ENCODE data around the gene RNF220. TPM values are rescaled to one million over a fixed set of nuclear protein-coding genes. Genes with fewer than 3 reads are reported as not detected.
"Not testable (repeated sequence)": the region's sequence is repeated elsewhere in the genome, so short reads cannot be mapped to it uniquely, and the experiment has no call there.

RNF220 gene
- total RNA-seq, 4 donors from 2014 or later = 45.8 to 169 (median 89.4) TPM

GRCh38 chr1:44662683-44663030 is 257.6 kb downstream of the RNF220 start:
- Histone ChIP-seq H3K27me3 (no peaks in the 10 kb centered on the region), H3K36me3 (no peaks in the 10 kb centered on the region), H3K4me1 (peaks cover 0 to 20% (median 8%) of the 10 kb centered on the region in 4 donors), H3K9me3 (no peaks in the 10 kb centered on the region), H3K4me3 (no peak overlapping the region), H3K27ac (no peak overlapping the region)
- intact Hi-C loops (cut with DNase I; ENCODE audit: low total_unique reads) (no loop called here), in situ Hi-C loops (cut with MboI; ENCODE audit: low pct_ligation_motif_present in 1 of 4, low pct_unique_long_range_greater_than_20kb in 1 of 4, low sequenced_read_pairs in 3 of 4) (no loop called here)
- TF ChIP-seq POLR2AphosphoS5 (IDR thresholded peaks at IDR 0.05) (no peak), EP300 (IDR thresholded peaks at IDR 0.05; ENCODE audit: low read depth) (no peak), CTCF (IDR thresholded peaks at IDR 0.05) (no peak), POLR2A (IDR thresholded peaks at IDR 0.05) (no peak)
- WGBS, 2 donors (ENCODE audit: low coverage in 1 of 2) = 83 to 92% methylated on average over 2 to 5 of the region's 5 CpGs
- DNase-seq = no peak

- WGBS, 2 donors (ENCODE audit: low coverage in 1 of 2) = 90 to 93% methylated on average over 3 to 5 of the region's 5 CpGs
- DNase-seq = no peak
- Histone ChIP-seq H3K27me3 (no peaks in the 10 kb centered on the region), H3K4me1 (peaks cover 0 to 20% (median 8%) of the 10 kb centered on the region in 4 donors), H3K4me3 (no peak overlapping the region), H3K9me3 (no peaks in the 10 kb centered on the region), H3K36me3 (no peaks in the 10 kb centered on the region), H3K27ac (no peak overlapping the region)
- in situ Hi-C loops (cut with MboI; ENCODE audit: low pct_ligation_motif_present in 1 of 4, low pct_unique_long_range_greater_than_20kb in 1 of 4, low sequenced_read_pairs in 3 of 4) = no loop called here
- TF ChIP-seq CTCF (IDR thresholded peaks at IDR 0.05) = no peak
- TF ChIP-seq POLR2AphosphoS5 (IDR thresholded peaks at IDR 0.05) = no peak
- TF ChIP-seq EP300 (IDR thresholded peaks at IDR 0.05; ENCODE audit: low read depth) = no peak
- TF ChIP-seq POLR2A (IDR thresholded peaks at IDR 0.05) = no peak
- intact Hi-C loops (cut with DNase I; ENCODE audit: low total_unique reads) = no loop called here
Observed at GRCh38 chr1:44663417-44663816, 258.4 kb downstream of the RNF220 start.

- no peak overlapping the region for H3K4me3 ChIP-seq
- in situ Hi-C loops (cut with MboI; ENCODE audit: low pct_ligation_motif_present in 1 of 4, low pct_unique_long_range_greater_than_20kb in 1 of 4, low sequenced_read_pairs in 3 of 4) = no loop called here
- H3K9me3 ChIP-seq = no peaks in the 10 kb centered on the region
- no peak overlapping the region for H3K27ac ChIP-seq
- H3K4me1 ChIP-seq = peaks cover 0 to 20% (median 8%) of the 10 kb centered on the region in 4 donors
- no peaks in the 10 kb centered on the region for H3K36me3 ChIP-seq
- intact Hi-C loops (cut with DNase I; ENCODE audit: low total_unique reads) = no loop called here
- DNase-seq = no peak
- 71 to 75% methylated on average over 7 to 12 of the region's 12 CpGs for WGBS, 2 donors (ENCODE audit: low coverage in 1 of 2)
- TF ChIP-seq EP300 (IDR thresholded peaks at IDR 0.05; ENCODE audit: low read depth) (no peak), POLR2A (IDR thresholded peaks at IDR 0.05) (no peak), POLR2AphosphoS5 (IDR thresholded peaks at IDR 0.05) (no peak), CTCF (IDR thresholded peaks at IDR 0.05) (no peak)
- H3K27me3 ChIP-seq = no peaks in the 10 kb centered on the region
Observed at GRCh38 chr1:44664730-44665370, 259.8 kb downstream of the RNF220 start.

GRCh38 chr1:44666719-44667118 is 261.7 kb downstream of the RNF220 start:
- peaks cover 0 to 13% (median 4%) of the 10 kb centered on the region in 4 donors for H3K4me1 ChIP-seq
- H3K4me3 ChIP-seq; DNase-seq; H3K27ac ChIP-seq; H3K27me3 ChIP-seq; H3K9me3 ChIP-seq; intact Hi-C loops (cut with DNase I; ENCODE audit: low total_unique reads); in situ Hi-C loops (cut with MboI; ENCODE audit: low pct_ligation_motif_present in 1 of 4, low pct_unique_long_range_greater_than_20kb in 1 of 4, low sequenced_read_pairs in 3 of 4); H3K36me3 ChIP-seq: not testable (repeated sequence)
- WGBS, 2 donors (ENCODE audit: low coverage in 1 of 2) = 100% methylated on average over 1 of the region's 1 CpG; no CpG with 5 or more reads in 1 of the 2 donors
